HG03066 (cell line): ENCODE data around the gene CTBP1.

ENCODE experiments used
- ATAC-seq: cut with Tn5 transposase; IDR thresholded peaks from one replicate; pipeline ENCODE4 v1.9.1; 2021; ENCODE audit warnings: low read depth; ENCODE audit not compliant: unreplicated experiment

The CTBP1 gene

DNA sequence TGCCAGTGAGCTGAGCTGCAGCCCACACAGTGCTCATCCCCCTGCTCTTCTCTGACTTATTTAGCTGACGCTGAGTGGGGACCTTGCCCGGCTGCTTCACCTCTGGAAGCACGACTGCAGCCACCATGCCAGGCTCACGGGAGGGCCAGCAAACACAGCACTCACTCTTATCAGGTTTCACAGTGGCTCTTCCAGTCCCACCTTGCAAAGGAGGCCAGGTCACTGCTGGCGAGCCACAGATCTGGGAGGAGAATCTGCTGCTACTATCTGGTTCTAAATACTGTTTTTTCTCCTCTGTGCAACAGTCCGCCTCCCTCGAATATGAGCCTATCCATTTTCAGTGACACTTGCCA lies 69.9 kb downstream of the CTBP1 start:
- no peak for ATAC-seq

DNA sequence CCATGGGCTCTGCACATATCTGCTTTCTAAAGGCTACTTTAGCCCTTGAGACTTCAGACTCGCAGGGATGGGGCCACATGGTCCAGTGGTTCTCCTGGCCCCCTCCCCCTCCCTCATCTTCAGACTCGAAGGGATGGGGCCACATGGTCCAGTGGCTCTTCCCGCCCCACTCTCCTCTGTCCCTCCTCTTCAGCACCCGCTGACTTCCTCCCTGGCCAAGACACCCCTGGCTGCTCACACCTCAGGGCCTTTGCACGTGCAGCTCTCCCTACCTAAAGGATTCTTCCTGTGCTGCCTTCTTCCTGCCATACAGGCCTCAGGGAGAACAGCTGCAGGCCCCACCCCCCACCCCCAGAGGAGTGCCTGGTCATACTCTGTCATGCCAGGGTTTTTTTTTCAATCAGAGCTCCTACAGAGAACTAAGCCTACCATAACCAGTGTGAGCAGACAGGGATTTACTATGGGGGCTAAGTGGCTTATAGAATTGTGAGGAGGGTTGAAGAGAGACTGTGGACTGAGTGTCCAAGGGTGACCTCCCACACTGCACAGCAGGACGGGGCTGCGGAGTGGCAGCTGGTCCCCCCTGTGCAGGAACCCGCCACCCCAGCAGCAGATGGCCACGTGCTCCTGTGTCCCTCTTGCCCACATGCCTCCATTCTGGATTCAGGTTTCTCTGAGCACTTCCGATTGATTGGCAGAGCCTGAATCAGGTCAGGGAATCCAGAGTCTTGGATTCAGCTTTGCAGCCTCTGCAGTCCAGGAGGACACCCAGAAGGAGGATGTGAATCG lies 70.4 kb downstream of the CTBP1 start:
- no peak for ATAC-seq

GRCh38 chr4:1177274-1178141 lies 71.4 kb downstream of the CTBP1 start:
- ATAC-seq: no peak

DNA sequence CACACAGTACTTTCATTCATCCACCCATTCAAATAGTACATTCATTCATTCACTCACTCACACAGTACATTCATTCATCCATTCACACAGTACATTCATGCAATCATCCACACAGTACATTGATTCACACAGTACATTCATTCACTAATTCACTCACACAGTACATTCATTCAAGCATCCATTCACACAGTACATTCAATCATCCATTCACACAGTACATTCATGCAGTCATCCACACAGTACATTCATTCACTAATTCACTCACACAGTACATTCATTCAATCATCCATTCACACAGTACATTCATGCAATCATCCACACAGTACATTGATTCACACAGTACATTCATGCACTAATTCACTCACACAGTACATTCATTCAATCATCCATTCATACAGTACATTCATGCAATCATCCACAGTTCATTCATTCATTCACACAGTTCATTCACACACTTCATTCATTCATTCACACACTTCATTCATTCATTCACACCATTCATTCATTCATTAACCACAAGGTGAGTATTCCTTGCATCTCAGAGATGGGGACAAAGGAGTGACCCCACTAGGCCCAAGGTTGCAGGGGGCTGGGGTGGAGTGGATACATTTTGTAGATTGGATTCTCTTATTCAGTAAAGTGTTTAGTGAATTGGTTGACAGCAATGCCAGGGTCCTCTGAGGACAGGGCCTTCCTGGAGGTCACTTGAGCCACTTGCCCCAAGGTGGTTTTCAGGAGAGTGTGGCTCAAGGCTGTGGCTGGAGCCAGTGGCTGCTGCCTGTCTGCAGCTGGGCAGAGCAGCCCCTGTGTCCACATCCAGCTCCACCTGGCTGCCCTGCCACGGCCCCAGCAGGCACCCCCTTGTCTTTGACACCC lies 72.3 kb downstream of the CTBP1 start:
- ATAC-seq: no peak

DNA sequence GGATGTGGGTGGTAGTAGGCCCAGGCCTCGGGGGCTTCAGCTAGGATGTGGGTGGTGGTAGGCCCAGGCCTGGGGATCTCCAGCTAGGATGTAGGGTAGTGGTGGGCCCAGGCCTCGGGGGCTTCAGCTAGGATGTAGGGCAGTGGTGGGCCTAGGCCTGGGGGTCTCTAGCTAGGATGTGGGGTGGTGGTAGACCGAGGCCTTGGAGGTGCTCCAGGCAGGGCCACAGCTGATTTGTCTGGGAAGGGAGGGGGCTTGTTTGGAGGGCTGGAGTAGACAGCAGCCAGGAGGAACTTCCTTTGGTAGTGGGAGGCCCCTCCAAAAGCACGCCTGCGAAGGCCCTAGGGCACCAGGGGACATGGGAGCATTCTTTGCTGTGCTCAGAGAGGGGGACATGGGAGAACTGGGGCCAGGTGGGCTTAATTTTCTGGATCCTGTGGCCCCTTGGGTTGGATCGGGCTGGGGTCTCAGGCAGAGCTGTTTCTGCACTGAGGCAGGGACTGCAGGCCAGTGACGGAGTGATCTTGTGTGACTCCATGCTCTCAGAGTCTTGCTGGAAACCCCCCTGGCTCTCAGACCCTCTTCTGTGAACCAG lies 73.2 kb downstream of the CTBP1 start:
- ATAC-seq: no peak

GRCh38 chr4:1174941-1175634 lies 73.8 kb downstream of the CTBP1 start:
- no peak for ATAC-seq

DNA sequence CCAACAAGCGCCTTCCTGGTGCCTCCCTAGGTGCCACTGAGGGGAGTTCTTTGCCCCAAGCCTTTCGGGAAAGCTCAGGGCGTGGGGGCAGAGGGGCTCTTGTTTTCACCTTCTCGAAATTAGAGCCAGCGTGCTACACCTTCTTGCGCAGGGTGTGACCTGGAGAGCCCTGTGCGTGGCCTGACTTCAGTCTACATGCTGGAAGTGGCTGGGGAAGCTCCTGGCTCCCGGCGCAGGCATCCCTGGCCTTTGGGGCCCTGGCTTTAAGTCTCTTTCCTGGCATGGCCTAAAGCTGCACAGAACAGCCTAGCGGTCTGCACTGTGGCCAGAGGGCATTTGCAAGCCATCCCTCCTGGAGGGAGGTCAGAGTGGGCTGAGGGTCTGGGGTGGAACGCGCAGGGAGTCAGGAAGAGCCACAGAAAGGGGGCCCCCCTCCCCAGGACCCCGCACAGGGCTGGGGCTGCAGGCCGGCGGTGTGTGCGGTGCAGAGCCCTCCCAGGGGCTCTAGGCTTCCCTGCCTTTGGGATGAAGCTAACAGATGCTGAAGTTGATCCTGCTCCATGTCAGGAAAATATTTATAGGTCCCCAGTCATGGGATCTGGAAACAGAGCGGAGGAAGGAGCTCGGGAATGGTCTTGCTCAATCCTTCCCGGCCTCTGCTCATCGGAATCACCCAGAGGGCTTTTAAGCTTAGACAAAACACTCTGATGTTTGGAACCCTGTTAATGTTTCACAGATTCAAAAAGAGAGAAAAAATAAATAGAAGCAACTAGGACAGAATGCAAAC lies 75.8 kb downstream of the CTBP1 start:
- no peak for ATAC-seq

GRCh38 chr4:1172228-1172851 lies 76.6 kb downstream of the CTBP1 start, which contains the start of gene SPON2:
Gene SPON2, minus strand, starts transcription at chr4:1172583.
- no peak for ATAC-seq

DNA sequence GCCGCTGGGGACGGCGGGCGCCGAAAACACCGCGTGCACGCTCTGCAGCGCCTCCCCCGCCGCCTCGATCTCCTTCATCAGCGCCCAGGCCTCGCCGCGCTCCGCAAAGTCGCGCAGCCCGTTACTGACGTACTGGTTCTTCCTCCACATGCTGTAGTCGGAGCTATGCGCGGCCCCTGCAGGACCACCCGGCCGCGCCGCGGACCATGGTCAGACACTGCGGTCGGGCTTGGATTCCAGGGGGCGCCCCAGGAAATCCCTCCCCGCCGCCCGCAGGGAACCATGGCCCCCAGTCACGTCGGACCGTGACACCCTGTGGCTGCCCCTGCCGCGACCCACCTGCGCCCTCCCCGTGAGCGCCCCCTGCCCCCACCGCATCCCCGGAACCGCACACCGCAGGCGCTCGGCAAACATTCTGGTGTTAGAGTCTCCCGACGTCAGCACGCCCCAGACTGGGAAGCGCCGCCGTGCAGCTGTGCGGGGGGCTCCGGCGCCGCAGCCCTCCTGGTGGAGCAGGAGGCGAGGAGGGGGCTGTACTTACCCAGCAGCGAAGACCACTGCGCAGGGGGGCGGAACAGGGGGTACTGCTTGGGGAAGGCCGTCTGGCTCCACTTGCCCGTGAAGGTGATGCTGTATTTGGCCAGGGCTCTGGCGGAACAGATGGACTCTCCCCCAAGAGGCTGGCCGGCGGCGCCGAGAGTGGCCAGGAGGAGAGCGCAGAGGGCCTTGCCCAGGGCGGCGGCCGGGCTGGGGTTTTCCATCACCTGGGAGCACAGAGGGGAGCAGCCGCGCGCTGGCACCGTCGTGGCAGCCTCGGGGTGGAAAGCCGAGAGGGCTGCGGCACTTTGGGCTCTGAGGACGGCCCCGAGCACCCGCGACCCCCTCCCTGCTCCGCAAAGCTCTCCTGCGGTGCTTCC lies 77.4 kb downstream of the CTBP1 start:
- no peak for ATAC-seq

GRCh38 chr4:1170976-1171310 lies 78.0 kb downstream of the CTBP1 start:
- ATAC-seq: no peak

DNA sequence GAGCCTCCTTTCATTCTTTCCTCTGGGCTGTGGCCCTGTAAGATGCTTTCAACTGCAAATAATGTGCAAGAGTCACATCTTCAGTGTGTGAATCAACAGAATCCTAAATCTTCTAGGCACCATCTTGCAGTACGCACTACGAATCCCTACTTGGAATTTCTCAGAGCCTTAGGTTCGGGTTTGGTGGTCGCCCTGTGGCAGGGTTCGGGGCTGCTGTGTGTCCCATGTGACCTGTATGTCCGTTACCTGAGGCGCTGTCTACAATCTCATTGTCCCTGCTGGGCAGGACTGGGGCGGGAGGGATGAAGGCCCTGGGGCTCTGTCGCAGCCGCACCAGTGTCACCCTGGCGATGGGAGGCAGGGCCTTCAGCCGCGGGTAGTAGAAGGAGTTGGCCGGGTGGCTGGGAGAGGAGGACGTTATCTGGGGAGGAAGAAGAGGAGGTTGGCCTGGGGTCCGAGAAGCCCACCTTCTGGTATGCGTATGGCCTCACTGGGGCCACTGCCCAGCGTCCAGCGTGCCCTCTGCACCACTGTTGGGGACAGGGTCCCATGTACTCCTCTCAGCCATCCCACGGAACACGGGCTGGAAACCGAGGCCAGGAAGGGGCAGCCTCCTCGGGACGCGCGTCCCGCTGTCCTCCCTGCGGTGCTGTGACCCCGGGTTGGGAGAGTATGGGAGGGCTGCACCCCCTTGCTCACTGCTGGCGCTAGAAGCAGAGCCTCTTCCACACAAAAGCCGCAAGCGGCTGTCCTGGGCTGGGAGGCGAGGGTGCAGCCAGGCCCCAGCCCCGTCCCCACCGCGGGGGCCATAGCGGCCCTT lies 78.6 kb downstream of the CTBP1 start:
- no peak for ATAC-seq

DNA sequence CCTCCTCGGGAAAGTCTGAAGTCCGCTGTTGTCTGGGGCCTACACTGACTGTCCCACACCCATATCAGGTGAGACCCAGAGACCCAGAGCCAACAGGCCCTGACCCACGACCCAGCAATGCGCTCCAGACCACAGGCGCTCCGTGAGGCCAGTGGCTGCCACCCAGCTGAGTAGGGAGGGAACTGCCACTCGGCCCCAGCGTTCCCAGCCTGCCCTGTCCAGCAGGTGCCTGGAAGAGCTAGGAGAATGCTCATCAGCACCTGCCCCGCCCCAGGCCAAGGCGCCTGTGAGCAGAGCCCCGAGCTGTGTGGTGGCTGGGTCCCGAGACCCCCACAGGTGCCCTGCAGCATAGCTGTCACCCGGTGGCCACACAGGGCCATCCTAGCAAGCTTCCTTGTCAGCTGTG lies 79.2 kb downstream of the CTBP1 start:
- no peak for ATAC-seq

DNA sequence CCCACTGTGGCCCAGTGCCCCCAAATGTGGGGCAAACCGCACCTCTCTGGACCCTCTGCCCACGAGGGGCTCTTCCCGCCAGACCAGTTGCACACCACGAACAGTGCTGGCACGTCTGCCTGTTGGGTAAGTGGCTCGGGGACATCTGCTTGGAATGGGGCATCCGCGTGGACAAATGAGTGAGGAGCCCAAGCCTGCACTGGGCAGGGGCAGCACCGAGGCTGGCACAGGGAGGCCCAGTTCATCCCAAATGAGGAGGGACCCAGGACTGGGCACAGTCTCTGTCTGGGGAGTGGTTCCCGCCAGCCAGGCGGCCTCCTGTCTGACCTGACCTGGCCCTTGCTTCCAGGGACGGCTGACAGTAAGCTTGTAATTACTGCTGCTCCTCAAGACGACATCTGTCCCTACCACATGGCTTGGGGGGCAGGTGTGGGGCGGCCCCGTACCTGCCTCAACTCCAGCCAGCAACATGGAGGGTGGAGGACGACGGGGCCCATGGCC lies 79.7 kb downstream of the CTBP1 start:
- ATAC-seq: no peak

DNA sequence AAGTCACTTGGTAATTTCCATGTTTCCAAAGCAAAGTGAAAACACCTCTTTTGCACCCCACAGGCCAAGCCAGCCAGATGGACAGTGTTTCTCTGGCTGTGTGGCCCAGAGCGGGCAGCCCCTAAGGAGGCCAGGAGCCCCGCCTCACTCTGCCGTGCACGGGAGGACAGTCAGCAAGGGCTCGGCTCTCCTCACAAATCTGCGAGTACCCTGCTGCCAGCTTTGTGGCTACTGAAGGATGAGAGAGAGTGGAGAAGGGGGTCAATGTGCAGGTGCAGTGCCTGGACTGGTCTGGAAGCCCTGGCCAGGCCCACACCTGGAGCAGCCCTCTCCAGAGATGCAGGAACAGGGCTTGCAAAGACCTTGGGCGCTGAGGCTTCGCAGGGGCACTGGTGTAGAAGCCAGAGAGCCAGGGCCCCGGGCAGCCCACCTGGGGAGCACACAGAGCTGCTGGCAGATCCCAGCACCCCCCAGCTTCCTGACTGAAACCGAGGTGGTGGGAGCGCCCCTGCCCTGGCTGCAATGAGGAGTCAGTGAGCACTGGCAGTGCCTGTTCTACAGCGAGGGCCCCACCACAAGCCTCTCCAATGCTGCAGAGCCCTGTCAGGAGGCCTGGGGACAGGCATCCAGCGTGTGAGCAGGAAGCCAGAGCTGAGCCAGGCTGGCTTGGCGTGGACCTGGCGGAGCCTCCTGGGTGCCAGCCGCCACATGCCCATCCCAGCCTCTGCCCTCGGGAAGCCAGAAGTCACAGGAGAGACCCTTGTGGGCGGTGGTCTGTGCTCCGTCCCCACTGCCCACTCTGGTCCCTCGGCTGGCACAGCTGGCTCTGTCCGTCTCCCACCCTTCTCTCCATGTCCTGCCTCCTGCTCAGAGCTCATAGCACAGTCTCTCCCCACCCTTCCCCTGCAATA lies 80.5 kb downstream of the CTBP1 start:
- no peak for ATAC-seq

DNA sequence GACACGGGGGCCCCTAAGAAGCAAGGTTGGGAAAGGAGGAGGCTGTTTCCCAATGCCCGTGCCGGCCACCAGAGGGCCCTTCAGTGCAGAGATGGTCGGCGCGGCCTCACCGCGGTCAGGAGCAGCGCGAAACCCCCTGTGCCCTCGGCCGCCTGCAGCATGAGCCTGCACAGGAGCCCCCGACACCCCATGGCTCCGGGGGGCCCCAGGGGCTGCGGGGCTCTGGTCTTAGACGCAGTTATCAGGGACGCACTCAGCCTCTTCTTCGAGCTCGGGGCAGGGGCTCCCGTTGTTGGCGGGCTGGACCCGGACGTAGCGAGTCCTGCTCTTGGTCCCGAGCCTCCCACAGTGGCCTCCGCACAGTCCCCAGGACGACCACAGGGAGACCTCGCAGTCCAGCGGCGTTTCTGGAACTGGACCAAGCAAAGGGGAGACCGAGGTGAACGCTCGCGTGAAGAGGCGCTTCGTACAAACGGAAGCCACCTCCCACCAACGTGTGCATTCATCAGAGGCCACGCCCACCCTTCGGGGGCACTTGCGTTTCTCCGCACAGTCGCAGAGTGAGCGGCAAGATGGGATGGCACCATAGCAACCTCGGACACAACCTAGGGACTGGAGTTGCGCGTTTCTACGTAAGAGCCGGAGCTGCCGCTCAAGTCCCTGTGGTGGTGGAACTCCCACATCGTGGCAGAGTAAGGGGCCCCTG lies 81.5 kb downstream of the CTBP1 start:
- ATAC-seq: peak; percentile 73
